Stimulated activated CD4-positive, alpha-beta T cell treated with anti-CD3 and anti-CD28 coated beads, Interleukin-4, amount 100 ng/mL, for 1 hour (primary cell): ENCODE measurements around the gene TSR1.

Experiments used
- DNase-seq: peaks from one replicate; pipeline ENCODE4 v3.0.0-alpha.2; 2020

TSR1 gene

GRCh38 chr17:2336215-2336851 lies at the start of gene TSR1:
TSR1 (minus strand) TSS chr17:2336457; CDS start chr17:2336427, 30 bp downstream.
- DNase-seq, result peak; percentile 91

DNA sequence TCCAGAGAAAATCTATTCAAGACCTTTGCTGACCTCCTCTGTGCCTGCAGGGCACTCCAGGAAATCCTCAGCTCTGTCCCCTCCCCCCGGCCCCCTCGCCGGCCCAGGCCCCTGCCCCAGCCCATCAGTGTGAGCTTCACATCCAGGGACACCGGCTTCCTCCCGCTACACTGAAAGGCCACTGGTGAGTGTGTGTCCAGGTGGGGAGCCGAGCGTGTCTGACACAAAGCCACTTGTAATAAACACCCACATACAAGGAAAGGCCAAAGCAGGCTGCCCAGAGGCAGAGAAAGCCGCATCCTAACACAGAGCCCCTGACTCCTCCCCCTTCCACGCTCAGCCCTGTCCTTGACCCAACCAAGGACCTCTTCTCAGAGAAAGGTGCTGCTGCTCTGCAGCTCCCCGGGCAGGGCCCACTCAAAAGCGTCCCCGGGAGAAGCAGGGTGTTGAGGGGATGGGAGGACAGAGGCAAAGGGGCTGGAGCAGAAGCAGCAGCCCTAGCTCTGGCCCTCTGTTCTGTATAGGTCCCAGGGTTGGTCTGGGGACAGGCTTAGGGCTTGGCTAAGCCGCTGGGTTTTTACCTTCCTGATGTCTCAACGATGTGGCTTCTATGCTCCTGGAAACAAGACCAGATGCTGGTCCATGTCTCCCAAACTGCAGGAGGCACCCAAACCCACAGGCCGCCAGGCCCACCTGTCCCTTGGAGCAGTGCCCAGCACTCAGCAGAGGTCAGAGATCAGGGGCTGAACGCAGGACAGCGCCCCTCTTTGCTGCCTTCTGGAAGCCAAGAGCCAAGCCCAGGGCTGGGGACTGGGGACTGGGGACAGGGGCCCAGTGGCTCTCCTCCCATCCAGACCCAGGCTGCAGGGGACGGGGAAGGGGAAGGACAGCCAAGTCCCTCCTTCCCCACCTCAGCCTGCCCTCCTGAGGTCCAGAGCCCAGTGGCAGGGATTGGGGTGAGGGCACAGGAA lies 49.3 kb upstream of the TSR1 start:
- no peak for DNase-seq

DNA sequence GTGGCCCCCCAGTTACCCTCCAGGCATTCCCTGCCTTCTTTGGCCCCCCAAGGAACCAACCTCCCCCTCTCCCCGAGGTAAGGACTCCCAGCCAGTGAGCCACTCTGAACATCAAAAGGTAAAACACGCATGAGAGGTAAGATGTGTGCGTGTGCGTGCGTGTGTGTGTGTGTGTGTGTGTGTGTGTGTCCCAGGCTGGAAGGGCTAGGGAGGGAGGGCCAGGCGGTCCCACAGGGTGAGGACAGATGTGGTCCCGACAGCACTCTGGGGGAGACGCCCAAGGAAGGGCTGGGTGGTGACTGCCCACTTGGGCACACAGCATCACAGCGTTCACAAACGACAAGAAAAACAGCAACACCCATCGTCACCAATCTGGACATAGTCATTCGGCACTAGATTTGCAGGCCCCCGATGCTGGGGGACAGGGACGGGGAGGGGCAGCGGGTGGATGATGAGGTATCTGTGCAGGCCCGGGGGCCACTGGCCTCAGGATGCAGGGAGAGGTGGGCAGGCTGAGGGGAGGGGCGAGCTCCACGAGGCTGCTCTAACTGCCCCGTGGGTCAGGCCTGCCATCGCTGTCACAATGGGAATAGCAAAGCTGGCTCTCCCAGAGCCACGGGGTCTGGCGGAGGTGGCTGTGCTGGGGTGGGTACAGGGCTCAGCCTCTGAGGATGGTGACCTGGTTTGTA lies 48.3 kb upstream of the TSR1 start:
- DNase-seq, result no peak

DNA sequence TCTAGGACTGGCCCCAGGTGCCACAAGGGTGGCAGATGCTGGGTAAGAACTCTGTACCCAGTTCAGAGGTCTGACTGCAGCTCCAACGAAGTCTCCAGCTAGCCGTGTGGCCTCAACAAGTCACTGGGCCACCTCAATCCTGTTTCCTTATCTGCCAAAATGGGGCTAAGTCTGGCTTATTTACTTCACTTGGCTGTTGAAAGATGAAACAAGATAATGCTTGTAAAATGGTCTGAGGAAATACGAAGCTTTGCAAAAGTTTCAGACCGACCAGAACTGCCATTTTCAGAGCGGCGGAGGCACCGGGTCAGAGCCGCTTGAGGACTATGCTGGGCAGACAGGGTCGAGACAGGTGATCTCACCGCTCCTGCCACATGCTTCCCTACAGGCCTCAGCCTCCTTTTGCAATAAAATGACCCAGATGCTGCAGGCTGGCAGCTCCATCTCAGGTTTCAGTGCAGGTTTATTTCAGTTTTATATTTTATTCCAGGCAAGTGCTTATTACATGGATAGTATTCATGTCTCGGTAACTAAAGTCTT lies 47.4 kb upstream of the TSR1 start:
- DNase-seq, result no peak

DNA sequence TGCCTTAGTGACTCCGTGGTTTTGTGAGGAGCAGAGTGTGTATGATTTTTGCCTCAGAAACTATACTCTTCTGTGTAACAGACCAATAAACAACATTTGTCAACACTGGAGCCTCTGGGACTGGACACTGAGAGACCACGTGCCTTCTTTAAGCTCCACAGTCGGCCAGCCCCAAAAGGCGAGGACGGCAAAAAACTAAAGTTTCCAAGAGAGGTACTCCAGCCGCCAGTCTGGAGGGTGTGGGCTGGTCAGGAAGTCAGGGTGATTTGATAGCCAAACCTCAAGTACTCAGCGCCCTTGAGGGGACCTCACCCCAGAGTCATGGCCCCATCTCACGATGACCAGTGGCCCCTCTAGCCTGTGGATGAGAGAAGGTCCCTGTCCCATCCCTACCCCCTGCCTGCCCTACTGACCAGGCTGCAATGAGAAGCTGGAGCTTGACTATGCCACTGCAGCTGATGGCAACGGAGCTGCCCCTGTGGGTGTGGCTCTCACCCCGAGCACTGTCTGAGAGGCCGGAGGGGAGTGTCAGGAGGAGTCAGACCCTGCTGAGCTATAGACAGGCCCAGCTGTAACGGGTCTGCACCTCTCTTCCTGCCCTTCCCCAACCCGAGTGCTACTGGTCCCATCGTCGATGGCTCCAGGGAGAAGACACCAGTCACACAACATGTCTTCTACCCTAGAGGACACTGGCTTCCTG lies 44.8 kb upstream of the TSR1 start:
- no peak for DNase-seq

DNA sequence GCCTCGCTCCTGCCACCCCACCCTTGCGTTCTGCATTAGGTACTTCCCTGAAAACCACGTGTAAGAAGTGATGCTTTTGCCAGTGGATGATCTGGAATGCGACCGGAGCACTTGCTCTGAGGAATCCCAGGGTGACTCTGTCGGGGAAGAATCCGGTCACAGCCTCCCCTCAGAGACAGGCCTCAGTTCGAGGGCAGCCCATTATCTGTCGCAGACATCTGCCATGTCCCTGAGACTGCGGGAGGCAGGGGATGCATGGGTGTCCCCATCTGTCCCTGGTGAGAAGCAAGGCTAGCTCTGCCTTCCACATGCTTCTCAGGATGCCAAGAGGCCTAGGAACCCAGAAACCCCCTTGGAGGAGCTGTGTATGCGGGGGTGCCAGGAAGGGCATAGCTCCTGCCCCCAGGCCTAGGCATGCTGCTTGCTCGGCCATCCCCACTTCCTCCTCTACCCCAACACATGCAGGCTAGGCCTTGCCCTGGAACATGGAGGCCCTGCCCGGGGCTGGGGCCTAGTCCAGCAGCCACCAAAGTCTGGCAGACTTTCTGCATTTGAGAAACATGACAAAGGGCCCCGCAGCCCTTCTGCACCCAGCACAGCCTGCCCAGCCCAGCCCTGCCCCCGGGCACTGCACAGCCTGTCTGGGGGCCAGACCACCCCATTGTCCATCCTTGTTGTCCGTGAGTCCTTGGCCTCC lies 44.1 kb upstream of the TSR1 start:
- DNase-seq, result no peak

DNA sequence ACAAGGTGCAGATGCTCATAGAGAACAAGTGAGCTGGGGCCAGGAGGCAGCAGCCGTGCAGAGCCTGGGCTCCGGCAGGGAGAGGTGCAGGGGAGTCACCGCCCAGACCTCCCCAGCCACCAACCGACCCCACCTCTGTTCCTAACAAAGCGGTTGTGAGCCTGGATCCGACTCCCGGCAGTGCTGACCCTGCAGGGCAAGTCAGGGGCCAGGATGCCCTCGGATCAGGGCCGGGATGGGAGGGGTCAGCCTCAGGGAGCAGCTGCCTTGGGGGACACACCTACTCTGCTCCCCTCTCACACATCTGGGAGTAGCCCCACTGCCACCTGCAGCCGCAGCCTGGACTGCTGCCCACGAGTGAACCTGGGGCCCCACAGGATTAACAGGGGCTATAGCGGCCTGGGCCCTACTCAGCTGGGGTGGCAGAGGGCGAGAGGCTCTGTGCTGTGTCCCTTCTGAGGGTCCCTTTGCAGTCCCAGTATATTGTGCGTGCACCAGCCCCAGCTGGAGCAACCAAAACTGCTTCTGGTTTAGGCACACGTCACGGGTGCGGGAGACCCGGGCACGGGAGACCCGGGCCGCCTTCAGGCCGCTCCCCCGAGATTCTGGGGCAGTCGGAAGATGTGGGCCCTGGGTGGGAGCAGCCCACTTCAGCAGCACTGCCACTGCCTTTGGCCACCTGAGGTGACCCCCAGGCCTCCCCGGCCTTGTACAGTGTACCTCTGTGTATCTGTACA lies 43.4 kb upstream of the TSR1 start:
- no peak for DNase-seq

DNA sequence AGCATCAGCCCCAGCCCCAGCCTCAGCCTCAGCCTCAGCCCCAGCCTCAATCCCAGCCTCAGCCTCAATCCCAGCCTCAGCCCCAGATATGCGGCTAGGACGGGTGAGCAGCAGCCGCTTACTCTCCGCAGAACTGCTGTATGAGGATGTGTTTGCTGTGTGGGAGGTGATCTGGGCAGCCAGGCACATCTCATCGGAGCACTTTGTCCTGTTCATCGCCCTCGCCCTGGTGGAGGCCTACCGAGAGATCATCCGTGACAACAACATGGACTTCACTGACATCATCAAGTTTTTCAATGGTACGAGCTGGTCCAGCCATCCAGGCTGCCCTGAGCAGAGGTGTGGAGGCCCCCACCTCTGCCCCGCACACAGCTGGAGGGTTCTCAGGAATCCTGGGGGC lies 42.6 kb upstream of the TSR1 start:
- DNase-seq, result no peak

DNA sequence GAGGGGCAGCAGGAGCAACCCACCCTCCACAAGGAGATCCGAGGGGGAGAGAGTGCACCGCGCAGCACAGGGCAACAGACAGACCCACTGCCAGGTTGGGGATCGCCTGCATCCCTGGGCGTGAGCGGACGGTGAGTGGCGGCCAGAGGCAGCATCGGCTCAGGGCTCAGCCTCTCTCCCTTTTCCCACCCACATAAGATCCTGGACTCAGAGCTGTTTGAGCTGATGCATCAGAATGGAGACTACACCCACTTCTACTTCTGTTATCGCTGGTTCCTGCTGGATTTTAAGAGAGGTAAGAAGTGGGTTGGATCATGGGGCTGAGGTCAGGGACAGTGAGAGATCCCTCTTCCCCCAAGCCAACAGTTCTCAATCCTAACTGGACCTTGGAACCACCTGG lies 41.4 kb upstream of the TSR1 start:
- no peak for DNase-seq

DNA sequence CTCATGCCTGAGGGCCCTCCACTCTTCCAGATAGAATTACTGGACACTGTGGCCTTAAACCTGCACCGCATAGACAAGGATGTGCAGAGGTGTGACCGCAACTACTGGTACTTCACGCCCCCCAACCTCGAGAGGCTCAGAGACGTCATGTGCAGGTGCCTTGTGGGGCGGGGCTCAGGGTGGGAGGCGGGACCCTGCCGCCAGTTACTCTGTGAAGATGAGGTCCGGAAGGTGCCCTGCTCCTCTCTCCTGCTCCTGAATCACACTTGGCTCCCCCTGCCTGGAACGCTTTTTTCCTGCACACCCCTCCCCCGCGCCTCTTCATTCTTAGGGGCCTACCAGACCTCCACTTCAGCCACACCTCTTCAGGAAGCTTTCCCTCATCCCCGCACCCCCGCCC lies 39.9 kb upstream of the TSR1 start:
- no peak for DNase-seq

DNA sequence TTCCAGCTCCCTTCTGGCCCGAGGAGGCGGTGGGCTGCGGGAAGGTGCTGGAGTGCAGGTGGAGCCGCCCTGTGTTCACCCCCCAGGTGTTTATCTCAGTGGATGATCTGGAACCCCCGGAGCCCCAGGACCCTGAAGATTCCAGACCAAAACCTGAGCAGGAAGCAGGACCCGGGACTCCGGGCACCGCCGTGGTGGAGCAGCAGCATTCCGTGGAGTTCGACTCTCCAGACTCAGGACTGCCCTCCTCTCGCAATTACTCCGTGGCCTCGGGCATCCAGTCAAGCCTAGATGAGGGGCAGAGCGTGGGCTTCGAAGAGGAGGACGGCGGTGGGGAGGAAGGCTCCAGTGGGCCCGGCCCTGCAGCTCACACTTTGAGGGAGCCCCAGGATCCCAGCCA lies 39.1 kb upstream of the TSR1 start:
- no peak for DNase-seq

DNA sequence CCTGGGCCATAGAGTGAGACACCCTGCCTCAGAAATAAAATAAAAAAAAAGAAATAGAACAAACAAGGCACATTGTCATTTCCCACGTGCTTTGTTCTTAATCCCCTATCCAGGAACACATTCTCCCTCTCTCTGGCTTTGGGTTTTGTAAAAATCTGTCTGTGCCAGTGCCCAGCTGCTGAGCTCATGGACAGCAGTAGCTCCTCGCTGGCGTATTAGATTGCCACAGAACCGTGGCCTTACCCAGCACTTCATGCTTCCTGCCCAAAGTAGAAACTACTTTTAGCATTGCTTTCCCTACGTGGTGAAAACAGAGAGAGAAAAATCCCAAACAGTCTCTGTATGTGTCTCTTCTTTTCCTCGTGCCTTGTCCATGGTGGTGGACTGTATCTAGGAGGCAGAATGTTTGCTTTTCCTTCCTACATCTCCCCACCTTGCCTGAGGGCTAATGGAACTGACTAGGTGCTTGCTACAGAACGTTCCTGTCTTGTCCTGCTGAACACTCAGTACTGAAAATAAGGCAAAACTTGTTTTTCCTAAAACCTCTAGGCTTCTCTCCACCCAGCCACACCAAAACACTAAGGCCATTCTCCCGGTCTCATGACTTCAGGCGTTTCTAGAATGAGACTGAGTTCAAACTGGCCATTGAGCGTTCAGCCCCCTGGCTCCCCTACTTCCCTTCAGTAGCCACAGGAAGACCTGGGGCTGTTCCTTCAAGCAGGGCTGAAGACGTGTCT lies 38.5 kb upstream of the TSR1 start:
- DNase-seq, result no peak

DNA sequence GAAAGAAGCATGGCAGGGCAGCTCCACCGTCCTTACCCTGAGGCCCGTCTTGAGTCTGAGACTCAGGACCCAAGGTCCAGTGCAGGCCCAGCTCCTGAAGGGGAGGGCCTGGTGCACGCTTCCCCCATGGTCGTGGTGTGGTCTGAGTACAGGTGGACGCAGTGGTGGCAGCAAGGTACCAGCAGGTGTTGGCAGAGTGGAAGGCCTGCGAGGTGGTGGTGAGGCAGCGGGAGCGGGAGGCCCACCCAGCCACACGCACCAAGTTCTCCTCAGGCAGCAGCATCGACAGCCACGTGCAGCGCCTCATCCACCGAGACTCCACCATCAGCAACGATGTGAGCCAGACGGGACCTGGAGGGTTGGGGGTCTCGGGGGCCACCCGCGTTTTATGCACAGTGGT lies 36.9 kb upstream of the TSR1 start:
- DNase-seq, result no peak

- DNase-seq, result no peak
Observed at GRCh38 chr17:2372681-2373080, 36.4 kb upstream of the TSR1 start.

- no peak for DNase-seq
Observed at GRCh38 chr17:2372180-2372579, 35.9 kb upstream of the TSR1 start.

DNA sequence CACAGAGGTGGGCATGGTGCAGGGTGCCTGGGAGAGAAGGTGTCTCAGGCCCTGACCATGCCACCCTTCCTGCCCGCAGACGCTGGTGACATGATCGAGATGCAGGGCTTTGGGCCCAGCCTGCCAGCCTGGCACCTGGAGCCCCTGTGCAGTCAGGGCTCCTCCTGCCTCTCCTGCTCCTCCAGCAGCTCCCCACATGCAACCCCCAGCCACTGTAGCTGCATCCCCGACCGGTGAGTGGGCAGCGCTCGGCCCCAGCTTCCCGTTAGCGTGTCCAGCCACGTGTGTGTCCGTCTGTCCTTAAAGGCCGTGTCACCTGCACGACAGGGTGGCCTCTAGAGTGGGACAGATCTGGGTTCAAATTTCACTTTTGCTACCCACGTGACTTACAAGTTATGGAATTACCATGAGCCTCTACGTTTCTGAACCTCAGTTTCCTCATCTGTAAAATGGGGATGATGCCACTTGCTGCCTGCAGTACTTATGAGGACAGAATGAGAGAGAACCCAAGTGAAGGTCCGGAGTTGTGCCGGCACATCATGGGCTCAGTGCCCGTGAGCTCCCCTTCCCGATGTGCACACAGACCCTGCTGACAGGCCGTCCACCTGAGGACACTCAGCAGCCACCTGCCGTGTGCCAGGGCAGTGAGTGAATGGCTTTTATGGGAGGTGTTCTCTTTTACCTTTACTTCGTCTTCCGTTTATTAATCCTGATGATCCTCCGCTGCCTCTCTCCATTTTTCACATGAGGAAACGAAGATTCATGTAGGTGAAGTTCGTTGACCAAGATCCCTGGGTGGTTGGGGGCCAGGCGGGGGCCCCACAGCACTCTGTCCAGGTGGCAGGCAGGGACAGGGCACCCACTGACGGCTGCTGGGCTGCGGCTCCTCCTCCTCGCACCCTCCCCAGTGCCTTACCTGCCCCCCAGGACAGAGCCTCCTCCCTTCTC lies 35.2 kb upstream of the TSR1 start:
- DNase-seq, result no peak

- DNase-seq, result no peak
Observed at GRCh38 chr17:2370211-2370589, 33.9 kb upstream of the TSR1 start.

- DNase-seq, result no peak
Observed at GRCh38 chr17:2369551-2370210, 33.4 kb upstream of the TSR1 start.

- no peak for DNase-seq
Observed at GRCh38 chr17:2369039-2369438, 32.8 kb upstream of the TSR1 start.
